ENCODE results near the gene ATL3. TPM values are rescaled to one million over a fixed set of nuclear protein-coding genes. Genes with fewer than 3 reads are reported as not detected.

The ATL3 gene
- total RNA-seq, 1 experiment from 2014 or later, result 98.3 TPM

DNA sequence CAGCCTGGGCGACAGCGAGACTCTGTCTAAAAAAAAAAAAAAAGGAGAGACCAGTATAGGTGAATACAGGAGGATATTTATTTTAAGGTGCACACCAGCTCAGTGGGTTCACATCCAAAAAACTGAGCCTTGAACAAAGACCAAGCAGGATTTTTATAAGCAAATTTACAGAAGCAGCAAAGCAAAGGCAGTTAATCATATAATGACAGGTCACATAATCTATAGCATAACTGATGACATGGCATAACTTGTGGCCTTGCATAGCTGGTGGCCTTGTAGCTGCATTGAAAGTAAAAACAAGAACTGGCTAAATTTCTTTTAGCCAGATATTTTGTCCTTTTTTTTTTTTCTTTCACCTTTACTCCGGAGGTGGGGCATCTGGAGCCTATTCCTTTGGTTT lies 54.2 kb downstream of the ATL3 start:
- Histone ChIP-seq H2AFZ (no peak overlapping the region), H3K4me3 (no peak overlapping the region), H4K20me1 (ENCODE audit: insufficient read depth) (no peaks in the 10 kb centered on the region), H3K27me3 (ENCODE audit: insufficient read depth, low read depth) (no peaks in the 10 kb centered on the region), H3K79me2 (ENCODE audit: low read depth) (peaks cover 11% of the 10 kb centered on the region), H3K9me2 (ENCODE audit: insufficient read depth) (no peaks in the 10 kb centered on the region), H3K4me2 (no peak overlapping the region), H3K9me3 (ENCODE audit: insufficient read depth, low read depth) (no peaks in the 10 kb centered on the region), H3F3A (ENCODE audit: insufficient read depth, low read depth) (peaks cover 33% of the 10 kb centered on the region; the same call in 1 of the 2 replicates), H3K36me3 (ENCODE audit: low read depth) (no peaks in the 10 kb centered on the region), H3K4me1 (replicated peaks; ENCODE audit: insufficient read depth) (peaks cover 17% of the 10 kb centered on the region), H3K27ac (no peak overlapping the region)
- ChIA-PET CTCF (no interaction called here), POLR2A (ENCODE audit: unreplicated experiment) (no interaction called here)
- intact Hi-C loops (cut with micrococcal nuclease; ENCODE audit: unreplicated experiment), result no loop called here
- TF ChIP-seq, protein P1, sequence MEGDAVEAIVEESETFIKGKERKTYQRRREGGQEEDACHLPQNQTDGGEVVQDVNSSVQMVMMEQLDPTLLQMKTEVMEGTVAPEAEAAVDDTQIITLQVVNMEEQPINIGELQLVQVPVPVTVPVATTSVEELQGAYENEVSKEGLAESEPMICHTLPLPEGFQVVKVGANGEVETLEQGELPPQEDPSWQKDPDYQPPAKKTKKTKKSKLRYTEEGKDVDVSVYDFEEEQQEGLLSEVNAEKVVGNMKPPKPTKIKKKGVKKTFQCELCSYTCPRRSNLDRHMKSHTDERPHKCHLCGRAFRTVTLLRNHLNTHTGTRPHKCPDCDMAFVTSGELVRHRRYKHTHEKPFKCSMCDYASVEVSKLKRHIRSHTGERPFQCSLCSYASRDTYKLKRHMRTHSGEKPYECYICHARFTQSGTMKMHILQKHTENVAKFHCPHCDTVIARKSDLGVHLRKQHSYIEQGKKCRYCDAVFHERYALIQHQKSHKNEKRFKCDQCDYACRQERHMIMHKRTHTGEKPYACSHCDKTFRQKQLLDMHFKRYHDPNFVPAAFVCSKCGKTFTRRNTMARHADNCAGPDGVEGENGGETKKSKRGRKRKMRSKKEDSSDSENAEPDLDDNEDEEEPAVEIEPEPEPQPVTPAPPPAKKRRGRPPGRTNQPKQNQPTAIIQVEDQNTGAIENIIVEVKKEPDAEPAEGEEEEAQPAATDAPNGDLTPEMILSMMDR (conservative IDR thresholded peaks at IDR 0.05), result no peak
- no peak for TF ChIP-seq EZH2 (IDR thresholded peaks at IDR 0.05; ENCODE audit: low read depth)
- no peak for DNase-seq
- BruUV-seq (replicated peaks), result no TSS peak

DNA sequence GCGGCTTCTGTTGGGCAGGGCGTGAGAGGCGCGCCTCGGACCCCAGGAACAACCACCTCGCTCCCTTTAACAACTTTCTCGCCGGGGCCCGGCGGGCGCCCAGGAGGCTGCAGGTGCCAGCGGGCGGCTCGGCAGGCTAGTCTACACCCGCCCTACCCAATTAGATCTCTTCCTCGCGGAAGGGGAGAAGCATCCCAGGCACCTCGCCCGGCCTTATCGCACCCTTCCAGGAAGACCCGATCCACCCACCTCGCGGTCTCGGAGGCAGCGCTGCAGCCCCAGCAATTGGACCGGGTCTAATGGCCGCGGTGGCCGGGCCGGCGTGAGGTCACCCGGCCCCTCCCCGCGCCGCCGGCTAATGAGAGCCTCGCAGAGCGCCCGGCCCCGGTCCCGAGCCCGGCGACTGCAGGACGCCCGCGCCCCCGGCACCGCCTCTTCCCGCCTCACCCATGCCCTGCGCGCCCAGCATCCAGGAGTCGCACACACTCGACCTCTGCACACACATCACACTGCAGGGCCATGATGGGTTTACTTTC lies 57.0 kb downstream of the ATL3 start, which contains the start of gene PLAAT3:
PLAAT3 (minus strand) TSS at position 298 of the 536 bp plus-strand sequence. CDS start 419 bp downstream, outside the sequence.
- BruUV-seq (replicated peaks), result no TSS peak
- Histone ChIP-seq H3K4me2 (peak within 1 kb of the TSS; percentile 79), H3K9me3 (ENCODE audit: insufficient read depth, low read depth) (no peaks in the 10 kb centered on the region), H3F3A (ENCODE audit: insufficient read depth, low read depth) (peaks cover 43% of the 10 kb centered on the region; the same call in 1 of the 2 replicates), H3K27me3 (ENCODE audit: insufficient read depth, low read depth) (no peaks in the 10 kb centered on the region), H3K79me2 (ENCODE audit: low read depth) (peaks cover 39% of the 10 kb centered on the region), H2AFZ (peak within 1 kb of the TSS; percentile 84), H3K4me1 (replicated peaks; ENCODE audit: insufficient read depth) (peaks cover 38% of the 10 kb centered on the region), H3K9me2 (ENCODE audit: insufficient read depth) (no peaks in the 10 kb centered on the region), H3K36me3 (ENCODE audit: low read depth) (no peaks in the 10 kb centered on the region), H3K4me3 (peak within 1 kb of the TSS; percentile 74), H4K20me1 (ENCODE audit: insufficient read depth) (no peaks in the 10 kb centered on the region), H3K27ac (peak within 1 kb of the TSS; percentile 41)
- DNase-seq, result peak; percentile 77 to 92
- POLR2A ChIA-PET (ENCODE audit: unreplicated experiment), result interaction anchor here (0.5 to 0.8 kb wide), 7 partner anchors 9 to 1203 kb away, joined by 3 to 18 read pairs (median 4); no protein-coding TSS in a partner anchor
- TF ChIP-seq, protein P1 (conservative IDR thresholded peaks at IDR 0.05), result no peak
- no peak for TF ChIP-seq EZH2 (IDR thresholded peaks at IDR 0.05; ENCODE audit: low read depth)
- intact Hi-C loops (cut with micrococcal nuclease; ENCODE audit: unreplicated experiment), result no loop called here
- CTCF ChIA-PET, result no interaction called here

DNA sequence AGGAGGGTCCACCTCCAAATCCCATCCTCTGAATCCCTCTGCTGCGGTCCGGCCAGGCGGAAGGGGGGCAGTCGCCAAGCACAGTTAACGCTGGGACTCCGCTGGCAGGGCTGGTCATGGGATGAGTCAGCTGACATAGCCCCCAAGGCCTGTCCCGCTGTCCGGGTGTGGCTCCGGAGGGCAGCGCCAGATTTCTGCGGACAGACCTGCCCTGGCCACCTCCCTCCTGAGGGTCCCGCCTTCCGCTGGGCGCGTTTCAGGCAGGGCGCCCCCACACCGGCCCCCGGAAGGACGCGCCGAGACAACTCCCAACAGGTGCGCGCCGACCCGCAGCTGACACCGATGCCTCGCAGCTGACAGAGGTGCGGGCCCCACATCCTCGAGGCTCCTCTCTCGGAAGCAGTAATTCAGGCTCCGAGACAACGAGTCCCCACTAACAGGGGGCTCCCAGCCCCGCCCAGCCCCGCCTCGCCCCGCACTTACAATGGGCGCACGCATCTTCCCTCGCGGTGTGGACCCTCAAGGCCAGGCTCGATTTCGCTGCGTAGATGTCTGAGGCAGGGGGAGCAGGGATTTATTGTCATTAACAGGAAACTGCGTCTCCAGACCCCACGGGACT lies 57.5 kb downstream of the ATL3 start:
- no peaks in the 10 kb centered on the region for H3K9me2 ChIP-seq (ENCODE audit: insufficient read depth)
- H3K4me1 ChIP-seq (replicated peaks; ENCODE audit: insufficient read depth), result peaks cover 44% of the 10 kb centered on the region
- H3K9me3 ChIP-seq (ENCODE audit: insufficient read depth, low read depth), result no peaks in the 10 kb centered on the region
- peak overlapping the region; percentile 41 for H3K27ac ChIP-seq
- peak overlapping the region; percentile 74 for H3K4me3 ChIP-seq
- peak overlapping the region; percentile 79 for H3K4me2 ChIP-seq
- H3F3A ChIP-seq (ENCODE audit: insufficient read depth, low read depth), result peaks cover 49% of the 10 kb centered on the region; the same call in 1 of the 2 replicates
- H3K79me2 ChIP-seq (ENCODE audit: low read depth), result peaks cover 45% of the 10 kb centered on the region
- CTCF ChIA-PET, result interaction anchor here (0.6 kb wide), 1 partner anchor 31 kb away, joined by 3 read pairs; no protein-coding TSS in a partner anchor
- intact Hi-C loops (cut with micrococcal nuclease; ENCODE audit: unreplicated experiment), result no loop called here
- POLR2A ChIA-PET (ENCODE audit: unreplicated experiment), result interaction anchor here (0.6 to 0.7 kb wide), 2 partner anchors 49 to 662 kb away, joined by 3 to 18 read pairs; no protein-coding TSS in a partner anchor
- DNase-seq, result peak; percentile 46 to 53
- no peaks in the 10 kb centered on the region for H3K27me3 ChIP-seq (ENCODE audit: insufficient read depth, low read depth)
- BruUV-seq (replicated peaks), result no TSS peak
- H3K36me3 ChIP-seq (ENCODE audit: low read depth), result no peaks in the 10 kb centered on the region
- H4K20me1 ChIP-seq (ENCODE audit: insufficient read depth), result no peaks in the 10 kb centered on the region
- no peak for TF ChIP-seq EZH2 (IDR thresholded peaks at IDR 0.05; ENCODE audit: low read depth)
- TF ChIP-seq, protein P1 (conservative IDR thresholded peaks at IDR 0.05), result no peak
- H2AFZ ChIP-seq, result peak overlapping the region; percentile 84

Data from PC-9 (cell line).